NT2/D1 (cell line): ENCODE data around the gene MAPK11.

ENCODE experiments used
- SUZ12 ChIP-seq: IDR thresholded peaks from 2 replicates; pipeline ENCODE4 v1.6.1; 2011; ENCODE audit not compliant: insufficient read length, insufficient read depth; ENCODE audit errors: extremely low read depth
- YY1 ChIP-seq: IDR thresholded peaks from 2 replicates; pipeline ENCODE4 v1.6.1; 2011; ENCODE audit not compliant: insufficient read length, insufficient read depth
- ZNF274 ChIP-seq: IDR thresholded peaks from 2 replicates; pipeline ENCODE4 v1.6.1; 2011; ENCODE audit warnings: mild to moderate bottlenecking, low read depth, low read length

- TF ChIP-seq SUZ12 (no peak), ZNF274 (no peak), YY1 (no peak)
Observed at GRCh38 chr22:50276143-50276542, 6.0 kb upstream of the MAPK11 start.
